ENCODE measurements around the gene IVD. TPM values are rescaled to one million over a fixed set of nuclear protein-coding genes. Genes with fewer than 3 reads are reported as not detected.

Gene IVD
- total RNA-seq, 2 experiments from 2014 or later: 70.3 to 87.2 TPM

GRCh38 chr15:40427188-40427587, 21.6 kb downstream of the IVD start:
- Mint-ChIP-seq H3K27ac (no peak overlapping the region), H3K36me3 (no peaks in the 10 kb centered on the region), H3K27me3 (no peaks in the 10 kb centered on the region), H3K9me3 (ENCODE audit: low read depth) (no peaks in the 10 kb centered on the region), H3K4me3 (no peak overlapping the region), H3K4me1 (no peaks in the 10 kb centered on the region)
- no peak for DNase-seq
- ATAC-seq: no peak
- CTCF ChIA-PET: interaction anchor here (0.8 to 13.9 kb wide), 2 partner anchors 63 to 88 kb away, joined by 3 to 235 read pairs; partner anchors contain the start of gene CCDC9B

GRCh38 chr15:40428185-40428584, 22.6 kb downstream of the IVD start:
- CTCF ChIA-PET: interaction anchor here (13.9 kb wide), 1 partner anchor 89 kb away, joined by 235 read pairs; the partner anchor contains the start of gene CCDC9B
- no peaks in the 10 kb centered on the region for H3K4me1 Mint-ChIP-seq
- H3K27ac Mint-ChIP-seq: no peak overlapping the region
- no peaks in the 10 kb centered on the region for H3K27me3 Mint-ChIP-seq
- H3K9me3 Mint-ChIP-seq (ENCODE audit: low read depth): no peaks in the 10 kb centered on the region
- no peak for ATAC-seq
- H3K36me3 Mint-ChIP-seq: no peaks in the 10 kb centered on the region
- no peak overlapping the region for H3K4me3 Mint-ChIP-seq
- no peak for DNase-seq

- ATAC-seq (no peak), DNase-seq (no peak)
- Mint-ChIP-seq H3K4me1 (no peaks in the 10 kb centered on the region), H3K27me3 (peaks cover 4% of the 10 kb centered on the region), H3K9me3 (ENCODE audit: low read depth) (no peaks in the 10 kb centered on the region), H3K27ac (no peak overlapping the region), H3K4me3 (no peak overlapping the region), H3K36me3 (no peaks in the 10 kb centered on the region)
- CTCF ChIA-PET: interaction anchor here (13.9 kb wide), 1 partner anchor 90 kb away, joined by 235 read pairs; the partner anchor contains the start of gene CCDC9B
Observed at GRCh38 chr15:40429068-40429710, 23.6 kb downstream of the IVD start.

DNA sequence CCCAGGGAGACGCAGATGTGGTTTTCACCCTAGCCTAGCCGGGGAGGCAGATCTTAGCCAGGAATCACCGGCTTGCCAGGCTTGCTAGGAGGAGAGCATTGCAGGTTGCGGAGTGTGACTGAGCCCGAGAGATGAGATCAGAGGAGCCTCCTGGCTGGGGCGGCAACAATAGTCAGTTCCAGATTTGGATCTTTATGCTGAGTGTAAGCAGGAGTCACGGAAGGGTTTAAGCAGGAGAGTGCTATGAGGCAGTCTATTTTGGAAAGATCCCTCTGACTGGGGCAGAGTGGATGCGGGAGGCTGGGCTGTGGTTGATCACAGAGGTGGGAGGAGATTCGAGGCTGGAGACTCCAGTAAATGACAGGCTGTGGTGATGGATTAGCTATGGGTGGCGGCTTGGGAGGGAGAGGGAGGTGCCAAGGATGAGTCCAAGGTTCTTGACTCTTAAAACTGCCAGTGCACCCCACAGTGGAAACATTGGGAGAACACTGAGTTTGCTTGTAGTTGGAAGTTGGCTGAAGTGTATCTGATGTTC, 24.7 kb downstream of the IVD start:
- Mint-ChIP-seq H3K4me1 (no peaks in the 10 kb centered on the region), H3K4me3 (no peak overlapping the region), H3K27ac (no peak overlapping the region), H3K27me3 (peaks cover 15% of the 10 kb centered on the region), H3K9me3 (ENCODE audit: low read depth) (no peaks in the 10 kb centered on the region), H3K36me3 (no peaks in the 10 kb centered on the region)
- ATAC-seq: no peak
- DNase-seq: no peak
- CTCF ChIA-PET: interaction anchor here (1.0 to 2.9 kb wide), 2 partner anchors 8 to 92 kb away, joined by 3 to 10 read pairs; no protein-coding TSS in a partner anchor

DNA sequence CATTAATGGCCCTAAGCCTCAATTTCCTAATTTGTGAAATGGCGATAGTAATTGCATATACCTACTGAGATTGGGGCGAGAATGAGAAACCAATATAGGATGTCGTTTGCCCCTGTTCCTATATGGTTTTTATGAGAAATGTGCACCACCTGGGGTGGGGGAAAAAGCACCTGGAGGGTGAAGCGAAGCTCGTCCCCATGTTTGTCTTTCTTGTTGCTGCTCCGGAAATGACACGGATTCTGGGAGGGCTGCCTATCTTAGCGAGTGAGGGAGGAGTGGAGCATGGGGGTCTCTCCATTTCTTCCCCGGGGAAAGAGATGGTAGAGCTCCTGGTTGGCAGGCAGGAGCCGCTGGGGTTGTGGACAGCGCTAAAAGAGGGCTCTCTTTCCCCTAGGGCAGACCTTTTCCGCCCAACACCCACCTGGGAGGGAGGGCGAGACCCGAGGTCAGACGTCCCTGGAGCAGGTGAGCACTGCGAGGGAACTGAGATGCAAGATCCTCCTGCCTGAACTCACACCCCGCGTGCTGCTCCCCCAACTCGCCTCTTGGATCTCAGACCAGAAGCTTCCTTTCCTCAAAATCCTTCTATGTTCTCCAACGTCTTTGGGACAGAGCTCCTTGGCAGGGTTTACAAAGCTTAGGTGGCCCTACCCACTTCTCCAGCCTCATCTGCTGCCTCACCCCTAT, 29.6 kb downstream of the IVD start:
- DNase-seq (no peak), ATAC-seq (no peak)
- Mint-ChIP-seq H3K27ac (no peak overlapping the region), H3K36me3 (no peaks in the 10 kb centered on the region), H3K4me3 (no peak overlapping the region), H3K27me3 (peaks cover 61% of the 10 kb centered on the region), H3K4me1 (peaks cover 15% of the 10 kb centered on the region), H3K9me3 (ENCODE audit: low read depth) (no peaks in the 10 kb centered on the region)
- CTCF ChIA-PET: interaction anchor here (1.0 to 2.0 kb wide), 3 partner anchors 13 to 91 kb away, joined by 3 to 9 read pairs (median 7); no protein-coding TSS in a partner anchor

- peaks cover 61% of the 10 kb centered on the region for H3K27me3 Mint-ChIP-seq
- peaks cover 16% of the 10 kb centered on the region for H3K4me1 Mint-ChIP-seq
- CTCF ChIA-PET: interaction anchor here (1.7 to 2.0 kb wide), 2 partner anchors 13 to 91 kb away, joined by 7 to 9 read pairs; no protein-coding TSS in a partner anchor
- ATAC-seq (no peak), DNase-seq (no peak)
- no peak overlapping the region for H3K27ac Mint-ChIP-seq
- no peaks in the 10 kb centered on the region for H3K9me3 Mint-ChIP-seq (ENCODE audit: low read depth)
- no peak overlapping the region for H3K4me3 Mint-ChIP-seq
- H3K36me3 Mint-ChIP-seq: no peaks in the 10 kb centered on the region
Observed at GRCh38 chr15:40435710-40436089, 30.1 kb downstream of the IVD start.

- H3K36me3 Mint-ChIP-seq: no peaks in the 10 kb centered on the region
- ATAC-seq (no peak), DNase-seq (no peak)
- CTCF ChIA-PET: interaction anchor here (0.9 to 2.0 kb wide), 6 partner anchors 9 to 113 kb away, joined by 3 to 9 read pairs (median 4); partner anchors contain the start of genes DISP2 and INAFM2
- peaks cover 61% of the 10 kb centered on the region for H3K27me3 Mint-ChIP-seq
- no peak overlapping the region for H3K27ac Mint-ChIP-seq
- no peaks in the 10 kb centered on the region for H3K9me3 Mint-ChIP-seq (ENCODE audit: low read depth)
- peaks cover 16% of the 10 kb centered on the region for H3K4me1 Mint-ChIP-seq
- H3K4me3 Mint-ChIP-seq: no peak overlapping the region
Observed at GRCh38 chr15:40436116-40436891, 30.7 kb downstream of the IVD start.

GRCh38 chr15:40436892-40437751, 31.5 kb downstream of the IVD start:
- ATAC-seq: no peak
- Mint-ChIP-seq H3K9me3 (ENCODE audit: low read depth) (no peaks in the 10 kb centered on the region), H3K27ac (no peak overlapping the region), H3K4me1 (peaks cover 16% of the 10 kb centered on the region), H3K27me3 (peaks cover 61% of the 10 kb centered on the region), H3K4me3 (no peak overlapping the region), H3K36me3 (no peaks in the 10 kb centered on the region)
- CTCF ChIA-PET: interaction anchor here (0.9 to 7.0 kb wide), 6 partner anchors 9 to 158 kb away, joined by 3 to 54 read pairs (median 4); partner anchors contain the start of genes DISP2 and INAFM2
- DNase-seq: no peak

GRCh38 chr15:40437752-40438687, 32.4 kb downstream of the IVD start:
- CTCF ChIA-PET: interaction anchor here (1.2 to 7.0 kb wide), 6 partner anchors 8 to 159 kb away, joined by 3 to 54 read pairs (median 6); no protein-coding TSS in a partner anchor
- no peak for ATAC-seq
- H3K27me3 Mint-ChIP-seq: peaks cover 68% of the 10 kb centered on the region
- H3K36me3 Mint-ChIP-seq: no peaks in the 10 kb centered on the region
- H3K9me3 Mint-ChIP-seq (ENCODE audit: low read depth): no peaks in the 10 kb centered on the region
- H3K4me3 Mint-ChIP-seq: no peak overlapping the region
- DNase-seq: no peak
- peaks cover 24% of the 10 kb centered on the region for H3K4me1 Mint-ChIP-seq
- no peak overlapping the region for H3K27ac Mint-ChIP-seq

DNA sequence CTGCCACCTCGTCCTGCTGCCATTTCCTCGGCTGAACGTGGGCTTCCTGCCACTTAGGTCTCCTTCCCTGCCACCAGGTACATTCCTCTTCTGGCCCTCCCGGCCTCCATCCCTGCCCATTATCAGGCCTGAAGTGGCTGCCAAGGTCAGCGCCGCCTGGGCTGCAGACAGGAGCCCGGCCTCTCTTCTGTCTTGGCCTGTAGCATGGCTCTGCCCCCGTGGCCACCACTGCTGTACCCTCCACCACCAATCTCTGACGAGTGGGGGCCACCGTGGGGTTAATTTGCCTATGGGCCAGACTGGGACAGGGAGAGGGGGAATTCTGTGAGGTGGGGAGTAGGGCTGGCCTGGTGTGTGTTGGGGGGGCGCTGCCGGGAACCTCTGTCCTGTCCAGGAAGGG, 33.1 kb downstream of the IVD start:
- CTCF ChIA-PET: interaction anchor here (1.3 to 7.0 kb wide), 5 partner anchors 10 to 100 kb away, joined by 3 to 54 read pairs (median 8); no protein-coding TSS in a partner anchor
- H3K36me3 Mint-ChIP-seq: no peaks in the 10 kb centered on the region
- H3K27me3 Mint-ChIP-seq: peaks cover 67% of the 10 kb centered on the region
- no peak for ATAC-seq
- no peak for DNase-seq
- peaks cover 31% of the 10 kb centered on the region for H3K4me1 Mint-ChIP-seq
- no peaks in the 10 kb centered on the region for H3K9me3 Mint-ChIP-seq (ENCODE audit: low read depth)
- H3K4me3 Mint-ChIP-seq: no peak overlapping the region
- H3K27ac Mint-ChIP-seq: no peak overlapping the region

DNA sequence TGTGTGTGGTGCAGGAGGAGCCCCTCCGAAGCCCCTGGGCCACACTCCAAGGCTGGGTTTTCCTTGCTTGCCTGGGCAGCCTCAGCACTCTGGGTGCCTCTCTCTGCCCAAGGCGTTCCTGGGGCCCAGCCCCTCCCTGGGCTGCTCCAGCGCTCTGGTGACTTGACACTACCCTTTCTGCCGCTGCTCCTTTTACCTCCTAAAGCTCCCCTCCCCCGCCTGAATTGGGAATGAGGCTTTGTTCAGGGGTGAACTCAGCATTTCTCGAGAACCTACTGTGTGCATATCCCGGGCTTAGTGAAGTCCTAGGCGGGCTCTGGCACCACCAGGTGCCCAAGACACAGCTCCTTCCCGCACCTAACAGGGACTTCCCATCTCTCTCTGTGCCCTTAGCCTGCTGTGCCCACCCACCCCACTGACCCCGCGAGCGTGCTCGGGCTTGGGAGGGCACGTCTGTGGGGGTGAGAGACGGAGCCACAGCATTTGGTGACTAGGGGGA, 33.9 kb downstream of the IVD start:
- Mint-ChIP-seq H3K9me3 (ENCODE audit: low read depth) (no peaks in the 10 kb centered on the region), H3K27me3 (peaks cover 61% of the 10 kb centered on the region), H3K4me3 (peak overlapping the region; percentile 72), H3K27ac (no peak overlapping the region), H3K4me1 (peaks cover 34% of the 10 kb centered on the region), H3K36me3 (no peaks in the 10 kb centered on the region)
- DNase-seq (no peak), ATAC-seq (no peak)
- CTCF ChIA-PET: interaction anchor here (0.7 to 7.0 kb wide), 17 partner anchors 9 to 164 kb away, joined by 3 to 54 read pairs (median 4); partner anchors contain the start of gene IVD

All from activated CD8-positive, alpha-beta memory T cell treated with anti-CD3 and anti-CD28 coated beads, Interleukin-2, amount 10 ng/mL, durations not matched to agents 7 days and 5 days (primary cell).